HG03457 (cell line): Measurements from ENCODE around the gene EXOC6.

ENCODE experiments used
- ATAC-seq: cut with Tn5 transposase; IDR thresholded peaks from one replicate; pipeline ENCODE4 v1.9.1; 2021; ENCODE audit warnings: moderate number of reproducible peaks; ENCODE audit not compliant: unreplicated experiment

The EXOC6 gene

GRCh38 chr10:92848441-92849233, at the start of gene EXOC6:
EXOC6 (plus strand) TSS chr10:92848520; CDS start chr10:92848534, 14 bp downstream.
- peak; percentile 50 for ATAC-seq

- ATAC-seq: no peak
These were observed 48.8 kb upstream of the EXOC6 start for GRCh38 chr10:92799568-92799967.

GRCh38 chr10:92800134-92800733, 48.1 kb upstream of the EXOC6 start:
- ATAC-seq: no peak

GRCh38 chr10:92801978-92802872, 46.1 kb upstream of the EXOC6 start:
- no peak for ATAC-seq

DNA sequence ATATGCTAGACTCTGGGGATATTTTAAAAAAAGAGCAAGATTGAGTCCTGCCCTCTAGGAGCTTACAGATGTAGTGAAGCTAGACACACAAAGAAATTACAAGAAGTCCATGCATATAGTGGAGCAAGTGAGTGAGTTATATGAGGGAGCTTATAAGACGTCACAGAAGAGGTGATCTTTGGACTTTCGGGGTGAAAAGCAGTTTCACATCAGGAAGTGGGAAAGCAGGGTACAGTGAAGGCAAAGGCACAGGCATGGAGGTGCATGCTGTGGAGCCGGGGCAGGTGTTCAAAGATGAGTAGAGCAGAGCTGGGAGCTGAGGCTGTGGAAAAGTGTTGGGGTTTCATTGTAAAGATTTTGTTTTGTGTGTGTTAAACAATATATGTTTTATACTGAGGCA, 38.5 kb upstream of the EXOC6 start:
- no peak for ATAC-seq

DNA sequence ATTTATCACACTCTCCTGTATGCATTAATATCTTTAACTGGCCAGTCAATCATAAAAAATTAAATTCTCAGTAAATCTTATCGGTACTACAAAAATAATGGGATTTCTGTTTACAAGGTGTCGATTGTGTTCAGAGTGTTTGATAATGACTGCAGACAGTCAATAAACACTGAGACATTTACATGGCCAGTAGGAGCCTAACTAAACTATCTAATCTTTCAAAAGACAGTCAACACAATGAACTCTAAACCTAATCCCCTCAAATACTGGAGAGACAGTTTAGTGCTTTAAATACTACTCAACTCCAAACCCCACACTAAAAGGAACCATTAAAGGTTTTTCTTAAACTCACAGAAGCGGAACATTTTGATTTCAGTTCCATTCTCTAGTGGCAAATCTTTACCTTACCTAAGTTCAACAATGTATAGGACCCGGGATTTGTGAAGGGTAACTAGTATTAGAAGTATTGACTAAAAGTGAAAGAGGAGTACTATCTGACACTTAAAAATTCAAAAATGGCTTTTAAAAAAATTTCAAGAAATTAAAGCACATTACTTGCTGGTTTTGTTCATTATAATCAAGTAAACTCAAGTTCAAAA, 37.3 kb upstream of the EXOC6 start:
- no peak for ATAC-seq

DNA sequence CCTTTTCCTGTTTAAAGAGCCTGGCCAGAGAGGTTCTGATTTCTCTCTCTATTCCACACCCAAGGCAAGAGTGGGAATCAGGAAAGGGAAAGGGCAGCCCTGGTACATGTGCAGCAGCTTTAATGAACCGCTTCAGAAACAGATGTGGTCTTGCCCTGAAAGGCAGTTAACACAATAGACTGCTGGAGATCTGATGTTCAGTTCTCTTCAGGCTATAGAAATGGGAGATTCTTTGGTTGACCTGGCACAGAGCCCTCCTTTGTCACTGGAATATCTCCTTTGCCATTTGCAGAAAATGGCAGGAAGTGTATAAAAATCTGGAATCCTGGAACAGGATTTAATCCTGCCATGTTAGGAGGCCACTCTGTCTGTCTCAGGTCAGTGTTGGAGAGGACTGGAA, 36.3 kb upstream of the EXOC6 start:
- no peak for ATAC-seq

DNA sequence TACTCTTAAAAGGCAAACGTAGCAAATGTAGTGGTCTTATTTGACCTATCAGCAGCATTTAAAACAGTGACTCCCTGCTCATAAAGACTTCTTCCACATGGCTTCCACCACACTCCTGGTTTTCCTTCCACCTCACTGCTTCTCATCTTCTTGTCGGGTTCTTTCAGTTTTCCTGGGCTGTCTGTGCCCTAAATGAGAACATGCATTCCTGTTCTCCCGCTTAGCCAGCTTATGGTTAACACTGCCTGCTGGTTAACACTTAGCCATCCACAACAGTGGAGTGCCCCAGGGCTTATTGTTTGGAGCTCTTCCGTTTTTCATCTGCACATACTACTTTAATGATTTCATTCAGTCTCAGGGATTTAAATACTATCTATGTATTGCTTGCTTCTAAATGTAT, 34.3 kb upstream of the EXOC6 start:
- no peak for ATAC-seq

DNA sequence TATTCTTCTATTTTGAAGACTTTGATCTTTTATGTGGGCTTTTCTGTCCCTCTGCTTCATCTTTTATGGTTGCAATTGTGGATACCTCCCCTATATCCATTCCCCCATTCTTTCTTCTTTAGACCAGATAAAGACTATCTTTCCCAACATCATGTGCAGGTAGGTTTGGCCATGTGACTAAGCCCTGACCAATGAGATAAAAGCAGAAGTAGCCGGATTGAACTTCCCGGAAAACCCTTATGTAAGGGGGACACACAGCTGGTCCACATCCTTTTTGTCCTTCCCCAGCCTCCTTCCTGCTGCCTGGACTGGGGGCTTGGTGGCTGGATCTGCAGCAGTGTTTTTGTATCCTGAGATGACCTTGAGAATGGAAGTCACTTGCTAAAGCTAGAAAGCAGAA, 33.5 kb upstream of the EXOC6 start:
- ATAC-seq: no peak

DNA sequence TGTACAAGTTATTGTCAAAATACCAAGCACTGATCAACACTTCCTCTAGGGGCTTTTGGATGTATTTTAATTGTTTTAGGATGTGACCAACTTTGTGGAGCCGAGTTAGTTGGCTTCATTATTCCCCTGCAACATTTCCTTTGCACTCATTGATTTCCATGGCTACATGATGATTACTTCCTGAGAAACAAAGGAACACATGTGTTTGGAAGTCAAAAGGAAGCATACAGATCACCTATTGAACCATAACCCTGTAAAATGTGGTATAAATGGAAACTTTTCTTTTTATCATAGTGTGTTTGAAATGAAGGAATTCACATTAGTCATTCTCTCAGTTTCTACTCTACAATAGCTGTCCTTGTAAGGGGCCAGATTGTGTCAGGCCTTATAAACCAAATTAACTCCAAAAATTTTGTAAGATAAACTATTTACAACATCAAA, 32.2 kb upstream of the EXOC6 start:
- no peak for ATAC-seq

GRCh38 chr10:92822060-92822634, 26.2 kb upstream of the EXOC6 start:
- ATAC-seq: no peak

DNA sequence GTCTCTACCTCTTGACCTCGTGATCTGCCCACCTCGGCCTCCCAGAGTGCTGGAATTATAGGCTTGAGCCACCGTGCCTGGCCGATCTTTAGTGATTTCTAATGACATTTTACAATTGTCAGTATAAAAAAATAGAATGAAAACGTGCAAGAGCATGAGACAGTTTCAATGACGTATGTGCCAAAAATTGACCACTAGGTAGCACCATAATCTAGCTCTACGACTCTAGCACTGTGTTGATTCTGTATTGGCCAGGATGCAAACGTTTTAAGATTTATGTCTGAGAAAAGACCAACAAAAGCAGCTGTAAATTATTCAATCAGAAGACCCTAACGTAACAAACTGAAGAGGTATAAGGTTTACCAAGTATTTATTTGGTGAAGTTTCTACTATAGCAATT, 25.4 kb upstream of the EXOC6 start:
- ATAC-seq: no peak

DNA sequence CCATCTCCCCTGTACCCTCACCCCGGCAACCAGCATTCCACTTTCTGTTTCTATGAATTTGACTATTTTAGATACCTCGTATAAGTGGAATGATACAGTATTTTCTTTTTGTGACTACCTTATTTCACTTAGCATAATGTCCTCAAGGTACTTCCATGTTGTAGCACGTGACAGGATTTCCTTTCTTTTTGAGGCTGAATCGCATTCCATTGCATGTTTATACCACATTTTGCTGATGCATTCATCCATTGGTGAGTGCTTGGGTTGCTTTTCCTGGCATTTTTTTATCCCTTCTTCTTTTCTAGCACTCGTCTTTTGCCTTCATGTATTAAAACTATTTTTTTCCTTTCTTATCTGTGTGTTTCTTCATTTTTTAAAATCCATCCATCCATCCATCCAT, 22.3 kb upstream of the EXOC6 start:
- no peak for ATAC-seq

DNA sequence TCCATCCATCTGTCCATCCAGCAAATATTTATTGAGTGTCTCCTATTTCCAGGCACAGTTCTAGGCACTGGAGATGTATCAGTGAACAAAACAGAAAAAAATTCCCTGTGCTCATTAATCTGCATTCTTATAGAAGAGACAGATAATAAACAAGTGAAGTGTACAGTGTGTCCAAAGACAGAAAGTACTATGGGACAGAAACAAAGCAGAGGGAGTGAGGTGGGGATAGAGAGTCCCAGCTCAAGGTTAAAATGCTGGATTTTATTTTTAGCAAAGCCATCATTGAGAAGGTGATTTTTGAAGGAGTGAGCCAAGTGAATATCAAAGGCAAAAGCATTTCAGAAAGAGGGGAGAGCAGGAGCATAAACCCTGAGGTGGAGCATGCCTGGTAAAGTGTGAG, 21.8 kb upstream of the EXOC6 start:
- no peak for ATAC-seq

GRCh38 chr10:92829042-92829785, 19.1 kb upstream of the EXOC6 start:
- no peak for ATAC-seq

DNA sequence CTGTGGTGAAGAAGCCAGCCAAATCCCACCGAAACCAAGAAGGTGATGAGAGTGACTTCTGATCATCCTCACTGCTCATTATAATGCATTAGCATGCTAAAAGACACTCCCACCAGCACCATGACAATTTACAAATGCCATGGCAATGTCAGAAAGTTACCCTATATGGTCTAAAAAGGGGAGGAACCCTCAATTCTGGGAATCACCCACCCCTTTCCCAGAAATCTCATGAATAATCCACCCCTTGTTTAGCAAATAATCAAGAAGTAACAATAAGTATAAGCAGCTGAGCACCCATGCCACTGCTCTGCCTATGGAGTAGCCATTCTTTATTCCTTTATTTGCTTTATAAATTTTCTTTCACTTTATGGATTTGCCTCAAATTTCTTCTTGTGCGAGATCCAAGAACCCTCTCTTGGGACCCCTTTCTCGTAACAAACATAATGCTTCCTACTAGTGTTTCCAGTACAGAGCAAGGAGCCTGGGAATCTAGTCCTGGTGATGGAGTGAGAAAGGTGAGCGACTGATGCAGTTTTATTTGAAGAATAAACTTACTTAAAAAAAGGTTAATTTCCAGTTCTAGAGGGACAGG, 18.4 kb upstream of the EXOC6 start:
- no peak for ATAC-seq

- no peak for ATAC-seq
These were observed 17.6 kb upstream of the EXOC6 start for GRCh38 chr10:92830478-92831389.

- ATAC-seq: no peak
These were observed 16.2 kb upstream of the EXOC6 start for GRCh38 chr10:92832121-92832520.
